Hematopoietic multipotent progenitor cell treated with erythropoietin and hydrocortisone succinate and interleukin-3 and kit ligand, for 6 days (in vitro differentiated cells): ENCODE data around the gene EEF1A2.

Source experiments
- DNase-seq: peaks from one replicate; pipeline ENCODE4 v3.0.0-alpha.2; 2015

The EEF1A2 gene

GRCh38 chr20:63536241-63536977 is 37.5 kb upstream of the EEF1A2 start:
- no peak for DNase-seq

GRCh38 chr20:63534831-63535651 is 36.2 kb upstream of the EEF1A2 start:
- no peak for DNase-seq

GRCh38 chr20:63534427-63534830 is 35.5 kb upstream of the EEF1A2 start:
- no peak for DNase-seq

GRCh38 chr20:63533871-63534393 is 35.0 kb upstream of the EEF1A2 start:
- no peak for DNase-seq

GRCh38 chr20:63533388-63533787 is 34.5 kb upstream of the EEF1A2 start:
- DNase-seq = no peak

GRCh38 chr20:63532449-63532971 is 33.6 kb upstream of the EEF1A2 start:
- no peak for DNase-seq

GRCh38 chr20:63531686-63532448 is 33.0 kb upstream of the EEF1A2 start:
- DNase-seq = no peak

- DNase-seq = no peak
Measured at GRCh38 chr20:63530788-63531160, 31.9 kb upstream of the EEF1A2 start.

GRCh38 chr20:63529861-63530787 is 31.2 kb upstream of the EEF1A2 start:
- DNase-seq = no peak

- no peak for DNase-seq
Measured at GRCh38 chr20:63529180-63529860, 30.4 kb upstream of the EEF1A2 start.

- no peak for DNase-seq
Measured at GRCh38 chr20:63527184-63527583, 28.3 kb upstream of the EEF1A2 start.

GRCh38 chr20:63525971-63526370 is 27.1 kb upstream of the EEF1A2 start:
- no peak for DNase-seq

GRCh38 chr20:63525185-63525584 is 26.3 kb upstream of the EEF1A2 start:
- no peak for DNase-seq

GRCh38 chr20:63522981-63523611 is 24.2 kb upstream of the EEF1A2 start:
- no peak for DNase-seq

GRCh38 chr20:63522091-63522868 is 23.4 kb upstream of the EEF1A2 start:
- peak; percentile 60 for DNase-seq

- DNase-seq = no peak
Measured at GRCh38 chr20:63521602-63522001, 22.7 kb upstream of the EEF1A2 start.

- DNase-seq = peak; percentile 82
Measured at GRCh38 chr20:63520934-63521601, 22.2 kb upstream of the EEF1A2 start.

- DNase-seq = peak; percentile 86
Measured at GRCh38 chr20:63520504-63520933, 21.6 kb upstream of the EEF1A2 start, which contains the start of gene PPDPF. Gene PPDPF (plus strand): TSS chr20:63520765. CDS start chr20:63521309, 544 bp downstream.
